ENCODE results near the gene UPF3A. TPM values are rescaled to one million over a fixed set of nuclear protein-coding genes. Genes with fewer than 3 reads are reported as not detected.

Gene UPF3A
- total and polyA plus RNA-seq, 9 of the 15 experiments (the other 6 are each of a cell fraction or from before 2014, with no cell fraction given): 15.6 to 76.5 (median 40.9) TPM

GRCh38 chr13:114281351-114282040 lies at the start of gene UPF3A (continued):
- TF ChIP-seq, protein P1, sequence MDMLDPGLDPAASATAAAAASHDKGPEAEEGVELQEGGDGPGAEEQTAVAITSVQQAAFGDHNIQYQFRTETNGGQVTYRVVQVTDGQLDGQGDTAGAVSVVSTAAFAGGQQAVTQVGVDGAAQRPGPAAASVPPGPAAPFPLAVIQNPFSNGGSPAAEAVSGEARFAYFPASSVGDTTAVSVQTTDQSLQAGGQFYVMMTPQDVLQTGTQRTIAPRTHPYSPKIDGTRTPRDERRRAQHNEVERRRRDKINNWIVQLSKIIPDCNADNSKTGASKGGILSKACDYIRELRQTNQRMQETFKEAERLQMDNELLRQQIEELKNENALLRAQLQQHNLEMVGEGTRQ (CRISPR knock-in tag; IDR thresholded peaks at IDR 0.05): peak; percentile 46
- TF ChIP-seq USF1 (CRISPR knock-in tag; IDR thresholded peaks at IDR 0.05) (no peak; the same call in 1 of the 2 replicates), ZBTB17 (CRISPR knock-in tag; IDR thresholded peaks at IDR 0.05) (no peak), TCF3 (CRISPR knock-in tag; IDR thresholded peaks at IDR 0.05) (peak; percentile 32; the same call in 1 of the 2 replicates), NONO (IDR thresholded peaks at IDR 0.05; ENCODE audit: low read depth in 2 of 2, low read length in 1 of 2) (peak in 1 of 2 experiments; percentile 87; a peak in 2 of 4 replicates), HDAC3 (IDR thresholded peaks at IDR 0.05; ENCODE audit: borderline replicate concordance, partially characterized antibody) (no peak), POLR2H (tag; IDR thresholded peaks at IDR 0.05; ENCODE audit: low read depth) (peak; percentile 83), CBFB (CRISPR knock-in tag; IDR thresholded peaks at IDR 0.05) (0 out of 2 replicates have a peak, but pooled peaks have one; percentile 61), ASH1L (IDR thresholded peaks at IDR 0.05; ENCODE audit: borderline replicate concordance, low read depth, partially characterized antibody) (peak; percentile 49), RBM39 (optimal IDR thresholded peaks at IDR 0.05; ENCODE audit: low read depth, low read length) (no peak), JUND (IDR thresholded peaks at IDR 0.05; ENCODE audit: borderline replicate concordance, low read depth, low read length) (peak; percentile 55), JUND (tag; IDR thresholded peaks at IDR 0.05; ENCODE audit: borderline replicate concordance, low read depth, low read length) (no peak), CSDE1 (IDR thresholded peaks at IDR 0.05) (no peak), ZBTB1 (CRISPR knock-in tag; IDR thresholded peaks at IDR 0.05; ENCODE audit: borderline replicate concordance, low read depth) (peak; percentile 100), RBM22 (IDR thresholded peaks at IDR 0.05; ENCODE audit: low read depth, low read length, poor library complexity, severe bottlenecking) (peak; percentile 42), SMARCA5 (IDR thresholded peaks at IDR 0.05) (no peak), POLR2AphosphoS5 (IDR thresholded peaks at IDR 0.05; ENCODE audit: control insufficient read depth, insufficient read depth, low read depth, low read length) (0 out of 2 replicates have a peak, but pooled peaks have one; percentile 27)
- TF ChIP-seq, protein P2, sequence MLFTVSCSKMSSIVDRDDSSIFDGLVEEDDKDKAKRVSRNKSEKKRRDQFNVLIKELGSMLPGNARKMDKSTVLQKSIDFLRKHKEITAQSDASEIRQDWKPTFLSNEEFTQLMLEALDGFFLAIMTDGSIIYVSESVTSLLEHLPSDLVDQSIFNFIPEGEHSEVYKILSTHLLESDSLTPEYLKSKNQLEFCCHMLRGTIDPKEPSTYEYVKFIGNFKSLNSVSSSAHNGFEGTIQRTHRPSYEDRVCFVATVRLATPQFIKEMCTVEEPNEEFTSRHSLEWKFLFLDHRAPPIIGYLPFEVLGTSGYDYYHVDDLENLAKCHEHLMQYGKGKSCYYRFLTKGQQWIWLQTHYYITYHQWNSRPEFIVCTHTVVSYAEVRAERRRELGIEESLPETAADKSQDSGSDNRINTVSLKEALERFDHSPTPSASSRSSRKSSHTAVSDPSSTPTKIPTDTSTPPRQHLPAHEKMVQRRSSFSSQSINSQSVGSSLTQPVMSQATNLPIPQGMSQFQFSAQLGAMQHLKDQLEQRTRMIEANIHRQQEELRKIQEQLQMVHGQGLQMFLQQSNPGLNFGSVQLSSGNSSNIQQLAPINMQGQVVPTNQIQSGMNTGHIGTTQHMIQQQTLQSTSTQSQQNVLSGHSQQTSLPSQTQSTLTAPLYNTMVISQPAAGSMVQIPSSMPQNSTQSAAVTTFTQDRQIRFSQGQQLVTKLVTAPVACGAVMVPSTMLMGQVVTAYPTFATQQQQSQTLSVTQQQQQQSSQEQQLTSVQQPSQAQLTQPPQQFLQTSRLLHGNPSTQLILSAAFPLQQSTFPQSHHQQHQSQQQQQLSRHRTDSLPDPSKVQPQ (CRISPR knock-in tag; IDR thresholded peaks at IDR 0.05; ENCODE audit: borderline replicate concordance): 0 out of 2 replicates have a peak, but pooled peaks have one; percentile 54

Data from K562 (cell line).